ENCODE results near the gene PLOD2.
A peak's percentile ranks its signal among the peaks of the same experiment; 100 is the strongest.

Gene PLOD2

GRCh38 chr3:146161663-146162002 is 649 bp upstream of the PLOD2 start:
- no peak for DNase-seq (ENCODE audit: low spot score in 2 of 2)
- H3K27me3 Mint-ChIP-seq = peaks cover 10% of the 10 kb centered on the region
- H3K27ac Mint-ChIP-seq = no peak overlapping the region

DNA sequence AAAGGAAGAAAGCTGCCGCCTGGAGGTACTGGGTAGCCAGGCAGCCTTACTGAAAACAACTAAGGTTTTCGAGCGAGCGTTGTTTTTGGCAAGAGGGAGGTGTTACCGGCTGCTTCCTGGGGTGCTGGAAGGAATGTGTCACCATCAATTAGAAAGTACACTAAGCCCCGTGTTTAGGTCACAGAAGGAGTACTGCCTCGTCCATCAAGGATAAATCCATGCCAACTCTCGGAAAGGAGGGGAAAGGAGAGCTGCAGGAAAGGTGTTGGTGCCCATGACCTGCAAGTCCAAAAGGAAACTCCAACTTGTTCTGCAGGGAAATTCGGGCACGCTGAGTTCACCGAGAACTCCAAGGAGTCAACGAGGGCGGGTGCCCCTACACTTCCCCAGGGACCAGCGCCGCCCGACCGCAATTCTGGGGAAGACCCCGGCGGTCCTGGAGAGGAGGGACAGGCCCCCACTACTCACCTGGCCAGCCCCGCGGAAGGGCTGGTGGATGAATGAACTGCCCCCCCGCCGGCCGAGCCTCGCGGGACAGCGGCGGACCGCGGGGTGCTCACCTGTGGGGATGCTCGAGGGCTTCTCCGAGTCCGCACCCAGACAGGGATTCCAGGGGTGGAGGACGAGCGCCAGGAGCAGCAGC is 542 bp downstream of the PLOD2 start:
- no peaks in the 10 kb centered on the region for H3K9me3 Mint-ChIP-seq
- peak overlapping the region; percentile 53 for H3K4me3 Mint-ChIP-seq
- H3K4me1 Mint-ChIP-seq = no peaks in the 10 kb centered on the region
- ATAC-seq (ENCODE audit: low read depth) (no peak), DNase-seq (ENCODE audit: low spot score in 2 of 2) (no peak)
- no peaks in the 10 kb centered on the region for H3K36me3 Mint-ChIP-seq
- H3K27me3 Mint-ChIP-seq = peaks cover 11% of the 10 kb centered on the region
- no peak overlapping the region for H3K27ac Mint-ChIP-seq

More at GRCh38 chr3:146161663-146162002, 649 bp upstream of the PLOD2 start:
- Mint-ChIP-seq H3K9me3 (no peaks in the 10 kb centered on the region), H3K4me3 (no peak overlapping the region), H3K36me3 (no peaks in the 10 kb centered on the region), H3K4me1 (no peaks in the 10 kb centered on the region)
- no peak for ATAC-seq (ENCODE audit: low read depth)

- no peaks in the 10 kb centered on the region for H3K4me1 Mint-ChIP-seq
- peaks cover 10% of the 10 kb centered on the region for H3K27me3 Mint-ChIP-seq
- H3K36me3 Mint-ChIP-seq = no peaks in the 10 kb centered on the region
- no peak overlapping the region for H3K27ac Mint-ChIP-seq
- no peak for DNase-seq (ENCODE audit: low spot score in 2 of 2)
- ATAC-seq (ENCODE audit: low read depth) = no peak
- H3K9me3 Mint-ChIP-seq = no peaks in the 10 kb centered on the region
- peak overlapping the region; percentile 53 for H3K4me3 Mint-ChIP-seq
These were observed 1.2 kb downstream of the PLOD2 start for GRCh38 chr3:146159616-146160320.

GRCh38 chr3:146159037-146159436 is 1.9 kb downstream of the PLOD2 start:
- Mint-ChIP-seq H3K36me3 (no peaks in the 10 kb centered on the region), H3K9me3 (no peaks in the 10 kb centered on the region), H3K4me1 (no peaks in the 10 kb centered on the region), H3K27ac (no peak overlapping the region), H3K27me3 (peaks cover 8% of the 10 kb centered on the region), H3K4me3 (no peak overlapping the region)
- ATAC-seq (ENCODE audit: low read depth) (no peak), DNase-seq (ENCODE audit: low spot score in 2 of 2) (no peak)

DNA sequence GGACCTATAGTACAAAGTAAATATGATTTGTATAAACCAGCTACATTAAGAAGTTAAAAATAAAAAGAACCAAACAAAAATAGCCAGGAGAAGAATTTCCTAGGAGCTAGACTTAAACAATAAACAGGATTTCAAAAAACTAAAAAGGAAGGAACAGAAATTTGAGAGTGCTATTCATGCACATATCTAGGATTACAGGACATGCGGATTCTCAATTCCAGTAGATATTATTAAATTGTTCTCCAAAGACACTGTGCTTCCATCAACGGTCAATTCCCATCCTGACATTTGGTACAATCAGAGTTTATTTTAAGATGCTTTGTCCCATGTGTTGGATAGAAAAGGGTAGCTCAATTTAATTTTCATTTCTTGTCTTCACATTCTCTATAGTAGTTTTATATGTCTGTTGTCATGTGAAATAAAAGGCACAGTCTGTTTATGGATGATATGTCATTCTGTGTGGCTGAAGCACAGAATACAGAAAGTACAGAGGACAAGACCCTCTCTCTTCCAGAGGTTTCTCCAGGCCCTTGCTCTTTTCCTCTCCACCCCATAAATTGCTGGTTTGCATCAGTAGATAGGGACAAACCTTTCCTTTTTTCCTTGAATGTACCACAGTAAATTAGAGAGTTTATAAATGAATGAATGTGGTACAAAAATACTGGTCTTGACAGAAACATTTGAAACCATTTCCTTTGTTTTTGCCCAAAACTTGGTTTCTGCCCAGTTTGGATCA is 3.5 kb downstream of the PLOD2 start:
- H3K4me1 Mint-ChIP-seq = no peaks in the 10 kb centered on the region
- H3K36me3 Mint-ChIP-seq = no peaks in the 10 kb centered on the region
- no peak overlapping the region for H3K27ac Mint-ChIP-seq
- H3K4me3 Mint-ChIP-seq = no peak overlapping the region
- ATAC-seq (ENCODE audit: low read depth) = no peak
- no peaks in the 10 kb centered on the region for H3K9me3 Mint-ChIP-seq
- peaks cover 5% of the 10 kb centered on the region for H3K27me3 Mint-ChIP-seq
- no peak for DNase-seq (ENCODE audit: low spot score in 2 of 2)

DNA sequence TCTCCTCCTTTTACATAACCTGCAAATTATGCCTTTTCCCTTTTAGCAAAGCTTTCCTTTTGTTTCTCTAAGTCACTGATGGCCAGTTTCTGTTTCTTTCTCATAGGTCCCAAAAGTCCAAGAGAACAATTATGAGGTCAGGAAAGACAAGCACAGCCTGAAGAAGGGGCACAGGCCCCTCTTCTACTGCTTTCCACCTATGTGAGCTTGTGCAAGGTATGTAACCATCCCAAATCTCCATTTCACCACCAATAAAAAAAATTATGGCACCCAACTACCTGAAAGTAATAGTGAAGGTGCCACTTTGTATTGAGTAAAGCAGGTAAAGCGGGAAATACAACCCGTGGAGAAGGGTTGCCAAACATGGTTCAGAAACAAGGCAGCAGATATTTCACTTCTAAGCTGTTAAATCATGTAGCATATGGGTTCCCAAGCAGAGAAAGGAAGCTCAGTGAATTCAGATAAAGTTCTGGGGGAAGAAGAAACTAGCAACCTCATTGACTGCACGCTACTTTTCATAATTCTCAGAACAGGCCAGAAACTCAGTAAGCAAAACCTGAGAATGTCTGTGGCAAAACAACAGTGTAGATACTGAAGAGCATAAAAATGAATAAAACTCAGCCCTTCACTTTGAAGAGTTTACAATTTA is 4.2 kb downstream of the PLOD2 start:
- DNase-seq (ENCODE audit: low spot score in 2 of 2) = no peak
- Mint-ChIP-seq H3K4me3 (no peak overlapping the region), H3K4me1 (no peaks in the 10 kb centered on the region), H3K9me3 (no peaks in the 10 kb centered on the region), H3K27ac (no peak overlapping the region), H3K36me3 (no peaks in the 10 kb centered on the region), H3K27me3 (peaks cover 5% of the 10 kb centered on the region)
- ATAC-seq (ENCODE audit: low read depth) = no peak

DNA sequence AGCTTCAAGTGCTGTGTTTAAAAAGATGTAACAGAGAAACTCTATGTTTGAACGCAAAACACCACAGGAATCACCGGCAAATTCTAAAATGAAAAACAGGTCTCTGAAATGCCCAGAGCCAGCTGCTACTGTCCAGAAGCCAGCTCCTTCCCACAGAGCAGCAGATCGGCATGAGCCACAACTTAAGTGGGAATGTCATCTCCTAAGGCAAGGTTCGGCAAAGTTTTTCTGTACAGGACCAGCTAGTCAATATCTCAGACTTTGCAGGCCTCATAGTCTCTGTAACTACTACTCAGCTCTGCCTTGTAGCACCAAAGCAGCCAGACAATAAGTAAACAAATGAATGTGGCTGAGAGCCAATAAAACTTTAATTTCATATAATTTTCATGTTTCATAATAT is 4.9 kb downstream of the PLOD2 start:
- no peaks in the 10 kb centered on the region for H3K36me3 Mint-ChIP-seq
- H3K4me3 Mint-ChIP-seq = no peak overlapping the region
- H3K4me1 Mint-ChIP-seq = no peaks in the 10 kb centered on the region
- no peaks in the 10 kb centered on the region for H3K9me3 Mint-ChIP-seq
- ATAC-seq (ENCODE audit: low read depth) (no peak), DNase-seq (ENCODE audit: low spot score in 2 of 2) (no peak)
- H3K27me3 Mint-ChIP-seq = peaks cover 5% of the 10 kb centered on the region
- H3K27ac Mint-ChIP-seq = no peak overlapping the region

GRCh38 chr3:146154995-146155394 is 6.0 kb downstream of the PLOD2 start:
- peaks cover 3% of the 10 kb centered on the region for H3K27me3 Mint-ChIP-seq
- no peak overlapping the region for H3K27ac Mint-ChIP-seq
- H3K9me3 Mint-ChIP-seq = no peaks in the 10 kb centered on the region
- ATAC-seq (ENCODE audit: low read depth) (no peak), DNase-seq (ENCODE audit: low spot score in 2 of 2) (no peak)
- no peaks in the 10 kb centered on the region for H3K36me3 Mint-ChIP-seq
- H3K4me1 Mint-ChIP-seq = no peaks in the 10 kb centered on the region
- H3K4me3 Mint-ChIP-seq = no peak overlapping the region

GRCh38 chr3:146154316-146154715 is 6.7 kb downstream of the PLOD2 start:
- no peak overlapping the region for H3K4me3 Mint-ChIP-seq
- no peaks in the 10 kb centered on the region for H3K4me1 Mint-ChIP-seq
- H3K36me3 Mint-ChIP-seq = no peaks in the 10 kb centered on the region
- no peak overlapping the region for H3K27ac Mint-ChIP-seq
- H3K27me3 Mint-ChIP-seq = peaks cover 1% of the 10 kb centered on the region
- no peak for ATAC-seq (ENCODE audit: low read depth)
- no peaks in the 10 kb centered on the region for H3K9me3 Mint-ChIP-seq
- DNase-seq (ENCODE audit: low spot score in 2 of 2) = no peak

- Mint-ChIP-seq H3K27me3 (peaks cover 1% of the 10 kb centered on the region), H3K4me3 (no peak overlapping the region), H3K9me3 (no peaks in the 10 kb centered on the region), H3K36me3 (no peaks in the 10 kb centered on the region), H3K4me1 (no peaks in the 10 kb centered on the region), H3K27ac (no peak overlapping the region)
- no peak for DNase-seq (ENCODE audit: low spot score in 2 of 2)
- ATAC-seq (ENCODE audit: low read depth) = no peak
These were observed 7.6 kb downstream of the PLOD2 start for GRCh38 chr3:146153429-146153828.

- Mint-ChIP-seq H3K9me3 (no peaks in the 10 kb centered on the region), H3K27ac (no peak overlapping the region), H3K36me3 (no peaks in the 10 kb centered on the region), H3K4me1 (no peaks in the 10 kb centered on the region), H3K4me3 (no peak overlapping the region), H3K27me3 (peaks cover 1% of the 10 kb centered on the region)
- ATAC-seq (ENCODE audit: low read depth) (no peak), DNase-seq (ENCODE audit: low spot score in 2 of 2) (no peak)
These were observed 8.2 kb downstream of the PLOD2 start for GRCh38 chr3:146152834-146153233.

DNA sequence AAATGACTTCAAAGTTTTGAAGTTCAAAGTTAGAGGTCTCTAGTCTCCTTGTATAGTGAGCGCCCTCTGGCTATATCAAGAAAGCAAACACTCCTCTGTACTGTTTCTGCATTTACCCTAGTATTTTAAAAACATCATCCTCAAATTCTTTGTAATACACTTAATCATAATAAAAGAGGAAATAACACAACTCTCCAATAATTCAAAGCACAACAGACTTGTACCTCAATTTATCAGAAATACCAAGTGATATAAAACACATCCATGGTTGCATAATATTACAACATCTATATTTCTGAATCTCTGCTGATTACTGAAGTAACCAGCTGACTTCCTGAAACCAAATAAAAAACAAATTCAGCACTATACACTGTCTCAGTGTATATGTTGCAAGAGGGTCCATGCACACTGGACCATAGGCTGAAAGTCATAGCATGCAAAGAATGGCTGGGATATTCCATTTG is 12.5 kb downstream of the PLOD2 start:
- no peak for DNase-seq (ENCODE audit: low spot score in 2 of 2)
- H3K27ac Mint-ChIP-seq = no peak overlapping the region
- H3K36me3 Mint-ChIP-seq = no peaks in the 10 kb centered on the region
- no peaks in the 10 kb centered on the region for H3K9me3 Mint-ChIP-seq
- no peaks in the 10 kb centered on the region for H3K27me3 Mint-ChIP-seq
- no peak for ATAC-seq (ENCODE audit: low read depth)
- H3K4me1 Mint-ChIP-seq = no peaks in the 10 kb centered on the region
- H3K4me3 Mint-ChIP-seq = no peak overlapping the region

DNA sequence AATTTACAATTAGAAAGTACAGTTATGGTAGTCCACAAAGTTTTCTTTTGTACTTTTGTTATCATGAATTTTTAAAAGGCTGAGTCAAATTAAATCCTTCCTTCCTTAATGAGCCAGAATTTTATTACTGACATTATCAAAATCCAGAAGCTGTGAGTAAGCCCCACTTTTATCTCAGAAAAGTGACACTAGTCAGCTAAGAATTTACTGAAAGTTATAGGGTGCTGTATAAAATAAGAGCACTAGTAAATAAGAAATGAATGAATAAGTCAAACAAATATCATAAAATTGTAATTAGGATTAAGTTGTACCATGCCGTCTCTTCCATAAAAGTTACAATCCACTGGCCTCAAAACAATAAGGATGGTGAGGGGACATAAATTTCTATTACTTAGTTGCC is 15.3 kb downstream of the PLOD2 start:
- H3K27me3 Mint-ChIP-seq = peaks cover 1% of the 10 kb centered on the region
- no peak overlapping the region for H3K27ac Mint-ChIP-seq
- H3K9me3 Mint-ChIP-seq = no peaks in the 10 kb centered on the region
- DNase-seq (ENCODE audit: low spot score in 2 of 2) (no peak), ATAC-seq (ENCODE audit: low read depth) (no peak)
- H3K4me1 Mint-ChIP-seq = no peaks in the 10 kb centered on the region
- no peak overlapping the region for H3K4me3 Mint-ChIP-seq
- no peaks in the 10 kb centered on the region for H3K36me3 Mint-ChIP-seq

- H3K27ac Mint-ChIP-seq = no peak overlapping the region
- no peaks in the 10 kb centered on the region for H3K9me3 Mint-ChIP-seq
- peaks cover 1% of the 10 kb centered on the region for H3K27me3 Mint-ChIP-seq
- ATAC-seq (ENCODE audit: low read depth) (no peak), DNase-seq (ENCODE audit: low spot score in 2 of 2) (no peak)
- no peak overlapping the region for H3K4me3 Mint-ChIP-seq
- no peaks in the 10 kb centered on the region for H3K36me3 Mint-ChIP-seq
- no peaks in the 10 kb centered on the region for H3K4me1 Mint-ChIP-seq
These were observed 18.2 kb downstream of the PLOD2 start for GRCh38 chr3:146142757-146143156.
